GM12891 (cell line): ENCODE data around the gene USP48.

Experiments used
- PAX5 ChIP-seq: IDR thresholded peaks from 2 replicates; pipeline ENCODE4 v1.6.1; 2011; ENCODE audit warnings: low read length, moderate library complexity, mild to moderate bottlenecking; ENCODE audit not compliant: insufficient read depth, severe bottlenecking
- POLR2A ChIP-seq: IDR thresholded peaks from 2 replicates; pipeline ENCODE4 v1.6.1; 2011; ENCODE audit warnings: low read depth, low read length, control low read depth
- POLR2AphosphoS5 ChIP-seq: IDR thresholded peaks from 2 replicates; pipeline ENCODE4 v1.6.1; 2011; ENCODE audit warnings: low read depth, low read length, control low read depth
- TAF1 ChIP-seq: IDR thresholded peaks from 2 replicates; pipeline ENCODE4 v1.6.1; 2011; ENCODE audit warnings: low read depth, low read length, control low read depth

DNA sequence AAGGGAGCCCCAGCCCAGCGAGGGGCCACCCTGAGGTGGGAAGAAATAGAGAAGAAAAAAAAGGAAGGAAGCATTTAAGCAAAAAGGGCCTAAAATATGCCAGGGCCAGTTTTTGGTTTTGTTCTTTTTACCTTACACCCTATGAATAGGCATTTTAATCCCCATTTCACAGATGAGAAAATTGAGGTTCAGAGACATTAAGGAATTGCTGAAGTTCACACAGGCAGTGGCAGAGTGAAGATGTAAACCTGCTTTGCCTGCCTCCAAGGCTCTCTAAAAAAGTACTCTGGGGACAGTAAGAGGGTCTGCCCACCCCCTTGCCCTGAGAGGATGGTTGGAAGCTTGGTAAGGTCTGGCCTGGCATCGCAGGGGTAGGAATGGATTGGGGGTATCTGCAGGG, 133.6 kb downstream of the USP48 start:
- no peak for TF ChIP-seq PAX5
- TF ChIP-seq POLR2A = no peak
- no peak for TF ChIP-seq POLR2AphosphoS5
- TF ChIP-seq TAF1 = no peak
